ENCODE results near the gene PPP2R2B.

PPP2R2B gene

GRCh38 chr5:146600376-146600775, 278.2 kb downstream of the PPP2R2B start:
- Histone ChIP-seq H3K9me3 (no peaks in the 10 kb centered on the region), H3K27me3 (no peaks in the 10 kb centered on the region), H3K27ac (no peak overlapping the region), H3K4me3 (ENCODE audit: low read depth in 1 of 2, low read length in 1 of 2) (no peak overlapping the region), H3K4me1 (ENCODE audit: control insufficient read depth in 1 of 2, insufficient read depth in 1 of 2, low read depth in 1 of 2, low read length in 1 of 2) (no peaks in the 10 kb centered on the region), H3K36me3 (no peaks in the 10 kb centered on the region)
- no peak for TF ChIP-seq CTCF (IDR thresholded peaks at IDR 0.05)

DNA sequence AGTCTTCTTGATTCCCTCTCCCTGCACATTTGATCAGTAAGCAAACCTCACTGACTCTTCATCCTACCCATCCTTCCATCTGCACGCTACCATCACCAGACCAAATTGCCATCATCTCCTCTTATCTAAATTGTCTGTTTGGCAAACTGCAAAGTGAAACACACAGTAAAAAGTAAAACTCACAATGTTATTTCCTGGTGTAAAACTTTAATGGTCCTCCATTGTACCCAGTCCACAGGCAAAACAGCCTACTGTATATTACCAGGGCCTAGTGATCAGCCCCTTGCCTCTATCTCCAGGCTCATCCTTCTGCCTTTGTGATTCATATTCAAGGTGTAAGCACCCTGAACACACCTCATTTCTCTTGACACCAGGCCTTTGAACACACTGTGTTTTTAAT, 279.3 kb downstream of the PPP2R2B start:
- no peak overlapping the region for H3K4me3 ChIP-seq (ENCODE audit: low read depth in 1 of 2, low read length in 1 of 2)
- TF ChIP-seq CTCF (IDR thresholded peaks at IDR 0.05) = no peak
- H3K27ac ChIP-seq = no peak overlapping the region
- H3K27me3 ChIP-seq = no peaks in the 10 kb centered on the region
- H3K36me3 ChIP-seq = no peaks in the 10 kb centered on the region
- no peaks in the 10 kb centered on the region for H3K4me1 ChIP-seq (ENCODE audit: control insufficient read depth in 1 of 2, insufficient read depth in 1 of 2, low read depth in 1 of 2, low read length in 1 of 2)
- H3K9me3 ChIP-seq = no peaks in the 10 kb centered on the region

DNA sequence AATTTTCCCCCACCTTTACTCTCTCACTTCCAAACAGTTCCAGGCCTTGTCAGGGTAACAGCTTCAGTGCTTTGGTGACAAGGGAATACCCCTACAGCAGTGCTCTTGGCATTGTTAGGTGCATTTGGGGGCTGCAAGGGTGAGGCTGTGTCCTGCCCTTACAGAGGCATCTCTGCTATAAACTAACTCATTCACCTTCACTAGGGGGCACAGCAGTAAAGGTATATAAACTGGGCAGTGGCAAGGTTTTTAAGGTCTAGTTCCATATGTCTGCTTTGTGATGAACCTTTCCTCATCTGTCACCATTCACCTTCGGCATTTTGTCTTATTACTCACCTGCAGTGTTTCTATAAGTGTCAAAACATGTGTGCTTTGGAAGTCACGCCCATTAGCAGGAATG, 283.5 kb downstream of the PPP2R2B start:
- no peaks in the 10 kb centered on the region for H3K27me3 ChIP-seq
- TF ChIP-seq CTCF (IDR thresholded peaks at IDR 0.05) = no peak
- no peaks in the 10 kb centered on the region for H3K4me1 ChIP-seq (ENCODE audit: control insufficient read depth in 1 of 2, insufficient read depth in 1 of 2, low read depth in 1 of 2, low read length in 1 of 2)
- no peak overlapping the region for H3K4me3 ChIP-seq (ENCODE audit: low read depth in 1 of 2, low read length in 1 of 2)
- H3K27ac ChIP-seq = no peak overlapping the region
- H3K36me3 ChIP-seq = no peaks in the 10 kb centered on the region
- H3K9me3 ChIP-seq = no peaks in the 10 kb centered on the region

DNA sequence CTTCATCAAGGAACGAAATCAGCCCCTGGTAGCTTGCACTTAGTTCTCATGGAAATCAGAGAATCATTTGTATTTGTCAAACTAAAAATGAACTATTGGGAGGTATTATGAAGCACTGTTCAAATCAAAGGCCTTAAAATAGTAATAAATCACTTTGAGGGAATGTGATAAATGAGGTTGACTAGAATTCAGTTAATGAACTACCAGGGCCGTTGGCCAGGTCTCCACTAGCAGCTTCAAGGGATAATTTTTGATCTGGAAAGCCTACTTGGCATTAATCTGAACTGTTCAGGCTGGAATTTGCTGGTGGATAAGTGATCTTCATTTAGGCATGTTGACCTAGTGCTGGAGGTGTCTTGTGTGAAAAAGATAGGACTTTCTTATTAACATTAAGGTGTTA, 286.2 kb downstream of the PPP2R2B start:
- Histone ChIP-seq H3K27ac (no peak overlapping the region), H3K9me3 (no peaks in the 10 kb centered on the region), H3K4me1 (ENCODE audit: control insufficient read depth in 1 of 2, insufficient read depth in 1 of 2, low read depth in 1 of 2, low read length in 1 of 2) (no peaks in the 10 kb centered on the region), H3K27me3 (no peaks in the 10 kb centered on the region), H3K36me3 (no peaks in the 10 kb centered on the region), H3K4me3 (ENCODE audit: low read depth in 1 of 2, low read length in 1 of 2) (no peak overlapping the region)
- no peak for TF ChIP-seq CTCF (IDR thresholded peaks at IDR 0.05)

DNA sequence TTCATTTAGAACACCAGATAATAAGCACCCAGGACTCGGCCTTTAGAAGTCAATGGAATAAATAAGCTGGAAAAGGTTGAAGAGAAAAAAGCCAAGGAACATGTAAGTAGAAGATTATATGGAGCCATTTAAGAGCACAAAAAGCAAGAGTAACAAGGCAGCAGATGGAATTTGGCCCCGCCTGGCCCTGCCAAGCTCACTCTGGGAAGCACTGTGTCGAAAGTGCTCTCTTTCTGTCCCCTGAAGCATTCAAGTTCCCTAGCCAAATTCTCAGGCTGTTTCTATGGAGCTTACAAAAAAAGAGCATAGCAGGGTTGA, 289.6 kb downstream of the PPP2R2B start:
- no peak overlapping the region for H3K27ac ChIP-seq
- TF ChIP-seq CTCF (IDR thresholded peaks at IDR 0.05) = no peak
- no peaks in the 10 kb centered on the region for H3K27me3 ChIP-seq
- no peaks in the 10 kb centered on the region for H3K9me3 ChIP-seq
- H3K36me3 ChIP-seq = no peaks in the 10 kb centered on the region
- H3K4me1 ChIP-seq (ENCODE audit: control insufficient read depth in 1 of 2, insufficient read depth in 1 of 2, low read depth in 1 of 2, low read length in 1 of 2) = no peaks in the 10 kb centered on the region
- no peak overlapping the region for H3K4me3 ChIP-seq (ENCODE audit: low read depth in 1 of 2, low read length in 1 of 2)

DNA sequence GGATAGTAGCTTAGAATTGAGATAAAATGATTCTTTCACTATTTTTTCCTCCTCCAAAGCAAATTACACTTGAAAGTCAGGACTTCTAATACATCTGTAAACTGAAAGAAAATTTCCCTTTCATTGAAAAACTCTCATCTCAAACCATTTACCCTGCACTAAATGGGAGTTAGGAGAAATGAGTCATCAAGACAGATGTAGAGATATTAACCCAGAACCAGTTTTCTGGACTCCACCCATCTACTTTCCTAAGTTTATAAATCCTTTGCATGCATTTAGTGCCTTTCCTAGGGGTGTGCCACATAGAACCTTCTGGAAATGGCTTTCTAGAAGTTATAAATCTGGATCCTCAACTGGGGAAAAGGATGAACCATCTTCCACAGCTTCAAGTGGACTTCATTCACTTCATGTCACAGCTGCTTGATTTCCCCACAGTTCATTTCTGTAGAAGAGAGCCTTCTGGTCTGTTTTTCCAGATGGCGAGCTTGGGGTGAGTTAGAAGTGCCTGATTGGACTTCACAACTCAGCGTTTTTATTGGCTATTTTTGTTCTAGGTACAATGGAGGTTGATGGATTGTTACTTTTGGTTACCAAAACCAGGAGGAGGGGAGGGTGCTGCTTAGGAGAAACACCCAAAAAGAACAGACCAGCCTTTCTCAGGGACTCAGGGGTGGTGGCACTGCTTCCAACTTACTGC, 290.1 kb downstream of the PPP2R2B start:
- Histone ChIP-seq H3K36me3 (no peaks in the 10 kb centered on the region), H3K27me3 (no peaks in the 10 kb centered on the region), H3K4me3 (ENCODE audit: low read depth in 1 of 2, low read length in 1 of 2) (no peak overlapping the region), H3K27ac (no peak overlapping the region), H3K4me1 (ENCODE audit: control insufficient read depth in 1 of 2, insufficient read depth in 1 of 2, low read depth in 1 of 2, low read length in 1 of 2) (no peaks in the 10 kb centered on the region), H3K9me3 (no peaks in the 10 kb centered on the region)
- no peak for TF ChIP-seq CTCF (IDR thresholded peaks at IDR 0.05)

All from neutrophil (primary cell).